Stomach (tissue), 9 donors: Measurements from ENCODE around the gene SF1. TPM values are rescaled to one million over a fixed set of nuclear protein-coding genes. Genes with fewer than 3 reads are reported as not detected.

ENCODE experiments used
- DNase-seq, 2 donors: peaks; one replicate each; pipeline versions ENCODE4 v3.0.0 to v3.0.0-alpha.2; 2013 to 2019
- H3K27ac ChIP-seq, 5 donors: fragments of 200-600 bp in 4 of 5; sonication (generic) in 4 of 5; one replicate each; pipeline ENCODE4 v1.5.1; 2013 to 2019; ENCODE audit warnings: mild to moderate bottlenecking in 1 of 5, moderate library complexity in 1 of 5
- H3K27me3 ChIP-seq, 3 donors: fragments of 200-600 bp; sonication (generic); one replicate each; pipeline ENCODE4 v1.5.1; 2017 to 2019; ENCODE audit warnings: mixed run types in 1 of 3
- H3K36me3 ChIP-seq, 4 donors: fragments of 200-600 bp; sonication (generic); 1 replicate in 3 of 4; 2 replicates in 1 of 4; pipeline ENCODE4 v1.5.1; 2016 to 2019
- H3K4me1 ChIP-seq, 4 donors: fragments of 200-600 bp; sonication (generic); one replicate each; pipeline ENCODE4 v1.5.1; 2016 to 2019
- H3K4me3 ChIP-seq, 4 donors: fragments of 200-600 bp; sonication (generic) in 3 of 4; one replicate each; pipeline ENCODE4 v1.5.1; 2016 to 2019; ENCODE audit warnings: mild to moderate bottlenecking in 1 of 4
- H3K9me3 ChIP-seq, 4 donors: fragments of 200-600 bp; sonication (generic); one replicate each; pipeline ENCODE4 v1.5.1; 2016 to 2019
- EP300 ChIP-seq: sonication (generic); formaldehyde crosslinking; IDR thresholded peaks from one replicate; pipeline ENCODE4 v1.6.1; 2017; ENCODE audit warnings: antibody characterized with exemption
- POLR2A ChIP-seq, 4 donors: fragments of 450-650 bp; IDR thresholded peaks; one replicate each; pipeline ENCODE4 v1.6.1; 2016; ENCODE audit warnings: antibody characterized with exemption in 4 of 4, control low read depth in 2 of 4, mild to moderate bottlenecking in 1 of 4, moderate library complexity in 1 of 4
- POLR2AphosphoS5 ChIP-seq, 3 donors: sonication (generic); formaldehyde crosslinking; IDR thresholded peaks; one replicate each; pipeline ENCODE4 v1.6.1; 2016; ENCODE audit warnings: antibody characterized with exemption in 3 of 3
- WGBS, 5 donors: extraction: QIAGEN DNeasy Blood & Tissue Kit in 3 of 5; methylation state at CpG; one replicate each; pipeline versions ENCODE4 v1.1.5 to v1.1.7; 2013 to 2018; 5-methylcytosine and 5-hydroxymethylcytosine counted together
- intact Hi-C: fragments of 100-400 bp; cut with DNase I; formaldehyde crosslinking; loops from one replicate; pipeline ENCODE4 v1.15.1; 2023; ENCODE audit warnings: low total_unique reads
- polyA plus RNA-seq, 3 donors: library from polyadenylated mRNA; stranded (reverse); fragments of 200-250 nt; gene quantifications; one replicate each; pipeline ENCODE4 v1.2.3, GENCODE V29; 2013
- total RNA-seq, 5 donors: library from RNA; depleted of rRNA; stranded (reverse); fragments of >200 nt; gene quantifications; one replicate each; pipeline versions ENCODE4 v1.1.0 to v1.2.3, GENCODE V29; 2014 to 2016
- TF ChIP-seq, protein P1 (sequence below), 7 experiments: fragments of 450-650 bp in 4 of 7; fragments of 200-600 bp in 3 of 7; sonication (generic) in 3 of 7; IDR thresholded peaks; one replicate each; pipeline ENCODE4 v1.5.1; 2016 to 2019; ENCODE audit warnings: antibody characterized with exemption in 7 of 7, control low read depth in 2 of 7, mild to moderate bottlenecking in 1 of 7
- donor health status: healthy with polysubstance abuse.
- donor health status: Bipolar disorder and iron deficiency.
- donor health status: healthy.

The SF1 gene
- total and polyA plus RNA-seq, 8 donors: 57.5 to 341 (median 248) TPM

DNA sequence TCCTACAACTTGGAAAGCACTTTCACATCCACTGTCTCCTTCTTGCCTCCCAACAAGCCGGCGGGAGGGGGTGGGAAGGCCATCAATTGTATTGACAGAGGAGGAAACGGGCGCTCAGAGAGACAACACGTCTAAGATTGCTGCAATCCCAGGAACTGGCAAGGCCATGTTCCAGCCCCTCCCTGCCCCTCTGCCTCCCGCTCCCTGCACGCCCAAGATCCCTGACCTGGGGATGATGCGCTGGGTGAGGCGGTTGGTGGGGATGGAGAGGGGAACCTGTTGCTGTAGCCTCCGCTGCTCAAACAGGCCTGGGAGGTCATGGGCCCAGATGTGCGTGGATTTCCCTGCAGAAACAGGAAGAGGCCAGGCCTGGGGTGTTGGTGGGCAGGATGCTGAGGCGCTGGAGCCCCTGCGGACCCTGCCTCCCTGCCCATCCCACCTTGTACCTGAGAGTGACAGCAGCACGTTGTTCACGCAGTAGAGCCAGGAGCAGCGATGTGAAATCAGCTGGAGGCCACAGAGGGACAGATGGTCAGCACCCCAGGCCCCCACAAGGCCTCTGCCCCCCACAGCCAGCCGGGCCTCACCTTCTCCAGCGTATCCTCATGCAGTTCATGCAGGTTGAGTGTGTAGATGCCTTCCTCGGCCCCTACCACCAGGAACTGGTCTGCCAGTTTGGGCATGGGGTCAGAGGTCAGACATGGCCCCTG is 17.9 kb upstream of the SF1 start:
- H3K9me3 ChIP-seq: no peaks in the 10 kb centered on the region
- TF ChIP-seq POLR2A (IDR thresholded peaks at IDR 0.05): no peak
- TF ChIP-seq, protein P1, sequence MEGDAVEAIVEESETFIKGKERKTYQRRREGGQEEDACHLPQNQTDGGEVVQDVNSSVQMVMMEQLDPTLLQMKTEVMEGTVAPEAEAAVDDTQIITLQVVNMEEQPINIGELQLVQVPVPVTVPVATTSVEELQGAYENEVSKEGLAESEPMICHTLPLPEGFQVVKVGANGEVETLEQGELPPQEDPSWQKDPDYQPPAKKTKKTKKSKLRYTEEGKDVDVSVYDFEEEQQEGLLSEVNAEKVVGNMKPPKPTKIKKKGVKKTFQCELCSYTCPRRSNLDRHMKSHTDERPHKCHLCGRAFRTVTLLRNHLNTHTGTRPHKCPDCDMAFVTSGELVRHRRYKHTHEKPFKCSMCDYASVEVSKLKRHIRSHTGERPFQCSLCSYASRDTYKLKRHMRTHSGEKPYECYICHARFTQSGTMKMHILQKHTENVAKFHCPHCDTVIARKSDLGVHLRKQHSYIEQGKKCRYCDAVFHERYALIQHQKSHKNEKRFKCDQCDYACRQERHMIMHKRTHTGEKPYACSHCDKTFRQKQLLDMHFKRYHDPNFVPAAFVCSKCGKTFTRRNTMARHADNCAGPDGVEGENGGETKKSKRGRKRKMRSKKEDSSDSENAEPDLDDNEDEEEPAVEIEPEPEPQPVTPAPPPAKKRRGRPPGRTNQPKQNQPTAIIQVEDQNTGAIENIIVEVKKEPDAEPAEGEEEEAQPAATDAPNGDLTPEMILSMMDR (IDR thresholded peaks at IDR 0.05): no peak
- no peak for TF ChIP-seq POLR2AphosphoS5 (IDR thresholded peaks at IDR 0.05)
- no peak for TF ChIP-seq EP300
- H3K4me1 ChIP-seq: peaks cover 0 to 3% (median 1%) of the 10 kb centered on the region in 4 donors
- H3K27ac ChIP-seq: no peak overlapping the region
- 72 to 86% (median 84%) methylated on average over 17 to 19 of the region's 19 CpGs for WGBS, 5 donors
- no peak overlapping the region for H3K4me3 ChIP-seq
- DNase-seq: no peak
- peaks cover 0 to 86% (median 57%) of the 10 kb centered on the region in 4 donors for H3K36me3 ChIP-seq
- no peaks in the 10 kb centered on the region for H3K27me3 ChIP-seq
- intact Hi-C loops: no loop called here

DNA sequence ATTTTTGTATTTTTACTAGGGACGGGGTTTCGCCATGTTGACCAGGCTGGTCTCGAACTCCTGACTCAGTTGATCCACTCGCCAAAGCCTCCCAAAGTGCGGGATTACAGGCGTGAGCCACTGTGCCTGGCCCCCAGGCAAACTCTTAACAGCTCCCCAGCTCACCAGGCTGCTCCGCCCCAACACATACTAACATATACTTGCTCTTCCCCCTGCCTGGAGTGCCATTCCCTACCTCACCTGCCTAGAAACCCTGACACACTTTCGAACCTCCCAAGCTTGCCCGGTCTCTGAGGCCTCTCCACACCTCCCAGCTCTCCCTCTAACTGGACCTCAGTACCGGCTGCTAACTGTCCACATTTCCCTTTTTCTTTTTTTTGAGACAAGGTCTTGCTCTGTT is 16.2 kb upstream of the SF1 start:
- Histone ChIP-seq H3K4me1 (no peaks in the 10 kb centered on the region), H3K36me3 (peaks cover 4 to 90% (median 63%) of the 10 kb centered on the region in 4 donors), H3K27ac (no peak overlapping the region), H3K9me3 (no peaks in the 10 kb centered on the region), H3K27me3 (no peaks in the 10 kb centered on the region), H3K4me3 (no peak overlapping the region)
- intact Hi-C loops: no loop called here
- no peak for DNase-seq
- WGBS, 5 donors: 92 to 96% (median 95%) methylated on average over 10 of the region's 10 CpGs
- TF ChIP-seq POLR2AphosphoS5 (IDR thresholded peaks at IDR 0.05): no peak

DNA sequence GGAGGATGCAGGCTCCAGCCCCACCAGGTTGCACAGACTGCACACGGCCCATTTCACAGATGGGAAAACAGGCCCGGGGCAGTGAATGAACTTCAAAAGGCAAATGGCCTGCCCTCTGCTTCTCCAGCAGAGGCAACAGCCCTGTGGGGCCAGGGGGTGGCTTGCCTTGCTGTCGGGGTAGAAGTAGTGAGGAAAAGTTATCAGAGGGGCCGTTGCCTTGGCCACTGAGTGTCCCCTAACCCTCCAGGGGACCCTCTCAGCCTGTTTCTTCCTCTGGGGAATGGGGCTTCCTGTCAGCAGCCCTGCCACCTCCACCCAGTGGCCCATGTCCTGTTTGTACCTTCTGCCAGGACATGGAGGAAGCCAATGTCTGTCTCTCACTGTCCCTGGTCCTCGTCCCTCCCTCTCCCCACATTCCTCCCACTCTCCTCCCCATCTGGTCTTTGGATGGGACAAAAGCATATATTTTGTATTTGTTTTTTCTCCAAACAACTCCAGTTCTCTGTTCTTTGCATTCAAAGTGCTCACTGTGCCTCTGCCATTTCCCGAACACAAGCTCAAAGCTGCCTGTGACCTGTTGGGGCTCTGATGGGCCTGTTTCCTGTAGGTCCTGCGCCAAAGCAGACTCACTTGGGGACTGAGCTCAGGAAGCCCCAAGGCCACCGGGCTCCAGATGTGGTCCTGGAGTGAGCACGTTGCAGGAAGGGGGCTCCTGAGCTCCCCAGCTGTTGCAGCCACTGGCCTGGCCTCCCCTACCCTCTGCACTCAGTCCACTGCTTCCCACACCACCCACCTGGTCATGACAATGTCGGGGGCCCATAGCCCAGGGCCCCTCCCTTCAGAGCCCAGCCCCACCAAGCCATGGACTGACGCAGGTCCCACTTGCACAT is 15.2 kb upstream of the SF1 start:
- H3K4me3 ChIP-seq: no peak overlapping the region
- 72 to 82% (median 77%) methylated on average over 10 to 11 of the region's 11 CpGs for WGBS, 5 donors
- DNase-seq: no peak
- no peaks in the 10 kb centered on the region for H3K4me1 ChIP-seq
- peak overlapping the region in 1 of 5 donors; percentile 8 for H3K27ac ChIP-seq
- peaks cover 10 to 90% (median 65%) of the 10 kb centered on the region in 4 donors for H3K36me3 ChIP-seq
- no peak for TF ChIP-seq POLR2AphosphoS5 (IDR thresholded peaks at IDR 0.05)
- no peak for TF ChIP-seq EP300
- TF ChIP-seq POLR2A (IDR thresholded peaks at IDR 0.05): no peak
- TF ChIP-seq, protein P1 (IDR thresholded peaks at IDR 0.05): no peak
- H3K27me3 ChIP-seq: no peaks in the 10 kb centered on the region
- H3K9me3 ChIP-seq: no peaks in the 10 kb centered on the region
- intact Hi-C loops: no loop called here

DNA sequence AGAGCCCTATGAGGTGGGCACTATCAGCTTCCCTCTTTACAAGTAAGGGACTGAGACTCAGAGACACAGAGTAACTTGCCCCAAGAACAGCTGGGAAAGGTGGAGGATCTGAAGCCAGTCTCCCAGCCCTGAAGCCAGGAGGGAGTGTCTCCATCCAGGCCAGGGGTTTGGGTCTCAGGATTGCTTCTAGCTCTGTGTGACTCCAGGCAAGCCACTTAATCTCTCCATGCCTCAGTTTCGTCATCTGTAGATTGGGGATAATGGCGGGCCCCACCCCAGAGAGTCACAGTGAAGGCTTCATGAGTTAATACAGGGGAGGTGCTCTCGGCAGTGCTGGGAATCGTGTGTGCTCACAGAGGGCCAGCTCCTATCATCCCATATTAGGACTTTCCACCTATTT is 14.1 kb upstream of the SF1 start:
- no peak for DNase-seq
- peaks cover 0 to 9% (median 0%) of the 10 kb centered on the region in 4 donors for H3K4me1 ChIP-seq
- TF ChIP-seq, protein P1 (IDR thresholded peaks at IDR 0.05): no peak
- TF ChIP-seq EP300 (no peak), POLR2A (IDR thresholded peaks at IDR 0.05) (no peak), POLR2AphosphoS5 (IDR thresholded peaks at IDR 0.05) (no peak)
- intact Hi-C loops: no loop called here
- no peak overlapping the region for H3K4me3 ChIP-seq
- H3K36me3 ChIP-seq: peaks cover 10 to 86% (median 67%) of the 10 kb centered on the region in 4 donors
- H3K27me3 ChIP-seq: no peaks in the 10 kb centered on the region
- WGBS, 5 donors: 93 to 98% (median 95%) methylated on average over 4 of the region's 4 CpGs
- H3K9me3 ChIP-seq: no peaks in the 10 kb centered on the region
- no peak overlapping the region for H3K27ac ChIP-seq
